ENCODE measurements around the gene PRSS36. TPM values are rescaled to one million over a fixed set of nuclear protein-coding genes. Genes with fewer than 3 reads are reported as not detected.

The PRSS36 gene
- total RNA-seq, 4 donors from 2014 or later, result 2.6 to 11.3 (median 8.3) TPM

- TF ChIP-seq CTCF (IDR thresholded peaks at IDR 0.05; ENCODE audit: low read depth), result no peak
Measured at GRCh38 chr16:31117384-31118222, 32.3 kb downstream of the PRSS36 start, which contains the start of gene KAT8. Gene KAT8 (plus strand): TSS chr16:31117664. CDS start chr16:31117682, 18 bp downstream.

- TF ChIP-seq CTCF (IDR thresholded peaks at IDR 0.05; ENCODE audit: low read depth), result no peak
Measured at GRCh38 chr16:31114468-31114867, 35.4 kb downstream of the PRSS36 start.

GRCh38 chr16:31113121-31114120 lies 36.4 kb downstream of the PRSS36 start:
- no peak for TF ChIP-seq CTCF (IDR thresholded peaks at IDR 0.05; ENCODE audit: low read depth)

- TF ChIP-seq CTCF (IDR thresholded peaks at IDR 0.05; ENCODE audit: low read depth), result no peak
Measured at GRCh38 chr16:31112711-31113110, 37.2 kb downstream of the PRSS36 start.

- TF ChIP-seq CTCF (IDR thresholded peaks at IDR 0.05; ENCODE audit: low read depth), result no peak
Measured at GRCh38 chr16:31111881-31112466, 37.9 kb downstream of the PRSS36 start.

GRCh38 chr16:31110106-31111034 lies 39.5 kb downstream of the PRSS36 start:
- no peak for TF ChIP-seq CTCF (IDR thresholded peaks at IDR 0.05; ENCODE audit: low read depth)
